ENCODE data around the gene HEATR5A. TPM values are rescaled to one million over a fixed set of nuclear protein-coding genes. Genes with fewer than 3 reads are reported as not detected.

The HEATR5A gene
- polyA plus RNA-seq, 1 of the 3 experiments (the other 2 are of a cell fraction): 7.1 TPM

- no peak for TF ChIP-seq TEAD4 (IDR thresholded peaks at IDR 0.05; ENCODE audit: borderline replicate concordance, insufficient read depth)
- Histone ChIP-seq H3K36me3 (replicated peaks in 1 of 2; ENCODE audit: control insufficient read depth in 1 of 2, insufficient read depth in 2 of 2, low read length in 1 of 2) (no peaks in the 10 kb centered on the region), H3K9me2 (no peaks in the 10 kb centered on the region), H3F3A (replicated peaks; ENCODE audit: insufficient read depth) (no peaks in the 10 kb centered on the region), H3K9ac (no peak overlapping the region), H3K9me3 (no peaks in the 10 kb centered on the region), H3K79me2 (ENCODE audit: insufficient read depth) (no peaks in the 10 kb centered on the region), H3K27ac (ENCODE audit: low read depth in 2 of 2, low read length in 1 of 2) (no peak overlapping the region), H3K4me2 (no peak overlapping the region), H3K4me3 (ENCODE audit: low read depth in 2 of 2, low read length in 1 of 2) (no peak overlapping the region), H4K20me1 (ENCODE audit: insufficient read depth) (no peaks in the 10 kb centered on the region), H3K27me3 (ENCODE audit: insufficient read depth) (no peaks in the 10 kb centered on the region), H2AFZ (ENCODE audit: low read depth) (no peak overlapping the region), H3K4me1 (ENCODE audit: control insufficient read depth in 1 of 2, insufficient read depth in 2 of 2, low read depth in 1 of 2, low read length in 1 of 2) (no peaks in the 10 kb centered on the region)
- ChIA-PET POLR2A (no interaction called here), CTCF (interaction anchor here (0.7 kb wide), 1 partner anchor 1679 kb away, joined by 3 read pairs; no protein-coding TSS in a partner anchor)
- DNase-seq: no peak
Measured at GRCh38 chr14:31275731-31276130, 144.6 kb downstream of the HEATR5A start.

DNA sequence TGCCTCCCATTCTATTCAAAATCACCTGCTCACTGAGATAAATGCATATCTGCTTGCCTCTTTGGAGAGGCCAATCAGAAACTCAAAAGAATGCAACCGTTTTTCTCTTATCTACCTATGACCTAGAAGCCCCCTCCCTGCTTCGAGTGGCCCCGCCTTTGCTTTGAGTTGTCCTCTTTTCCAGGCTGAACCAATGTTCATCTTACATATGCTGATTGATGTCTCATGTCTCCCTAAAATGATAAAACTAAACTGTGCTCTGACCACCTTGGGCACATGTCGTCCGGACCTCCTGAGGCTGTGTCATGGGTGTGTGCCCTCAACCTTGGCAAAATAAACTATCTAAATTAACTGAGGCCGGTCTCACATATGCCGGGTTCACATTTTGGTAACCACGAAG is 148.7 kb downstream of the HEATR5A start:
- no peaks in the 10 kb centered on the region for H3K9me3 ChIP-seq
- TF ChIP-seq MEF2A (IDR thresholded peaks at IDR 0.05; ENCODE audit: borderline replicate concordance, low read depth) (no peak), REST (IDR thresholded peaks at IDR 0.05; ENCODE audit: low read depth, low read length) (no peak), USF2 (IDR thresholded peaks at IDR 0.05; ENCODE audit: borderline replicate concordance, low read depth, low read length) (no peak), MAX (IDR thresholded peaks at IDR 0.05; ENCODE audit: low read depth) (no peak), GATA2 (CRISPR knock-in tag; IDR thresholded peaks at IDR 0.05) (no peak), NFIC (IDR thresholded peaks at IDR 0.05; ENCODE audit: borderline replicate concordance) (no peak)
- H3K4me1 ChIP-seq (ENCODE audit: control insufficient read depth in 1 of 2, insufficient read depth in 2 of 2, low read depth in 1 of 2, low read length in 1 of 2): no peaks in the 10 kb centered on the region
- no peaks in the 10 kb centered on the region for H3K79me2 ChIP-seq (ENCODE audit: insufficient read depth)
- no peaks in the 10 kb centered on the region for H4K20me1 ChIP-seq (ENCODE audit: insufficient read depth)
- POLR2A ChIA-PET: no interaction called here
- DNase-seq: no peak
- no peak overlapping the region for H3K4me2 ChIP-seq
- no peak overlapping the region for H3K4me3 ChIP-seq (ENCODE audit: low read depth in 2 of 2, low read length in 1 of 2)
- CTCF ChIA-PET: no interaction called here
- no peak overlapping the region for H3K9ac ChIP-seq
- 71% methylated on average over 8 of the region's 8 CpGs for WGBS (ENCODE audit: low lambda C conversion rate)
- no peak overlapping the region for H3K27ac ChIP-seq (ENCODE audit: low read depth in 2 of 2, low read length in 1 of 2)
- H3K27me3 ChIP-seq (ENCODE audit: insufficient read depth): no peaks in the 10 kb centered on the region
- H3K9me2 ChIP-seq: no peaks in the 10 kb centered on the region
- H3K36me3 ChIP-seq (replicated peaks in 1 of 2; ENCODE audit: control insufficient read depth in 1 of 2, insufficient read depth in 2 of 2, low read length in 1 of 2): no peaks in the 10 kb centered on the region
- no peak overlapping the region for H2AFZ ChIP-seq (ENCODE audit: low read depth)
- peaks cover 2% of the 10 kb centered on the region for H3F3A ChIP-seq (replicated peaks; ENCODE audit: insufficient read depth)
